GM21619 (cell line): ENCODE results near the gene NFE2L3.

ENCODE experiments used
- ATAC-seq: cut with Tn5 transposase; IDR thresholded peaks from one replicate; pipeline ENCODE4 v1.9.1; 2021; ENCODE audit not compliant: unreplicated experiment

NFE2L3 gene

DNA sequence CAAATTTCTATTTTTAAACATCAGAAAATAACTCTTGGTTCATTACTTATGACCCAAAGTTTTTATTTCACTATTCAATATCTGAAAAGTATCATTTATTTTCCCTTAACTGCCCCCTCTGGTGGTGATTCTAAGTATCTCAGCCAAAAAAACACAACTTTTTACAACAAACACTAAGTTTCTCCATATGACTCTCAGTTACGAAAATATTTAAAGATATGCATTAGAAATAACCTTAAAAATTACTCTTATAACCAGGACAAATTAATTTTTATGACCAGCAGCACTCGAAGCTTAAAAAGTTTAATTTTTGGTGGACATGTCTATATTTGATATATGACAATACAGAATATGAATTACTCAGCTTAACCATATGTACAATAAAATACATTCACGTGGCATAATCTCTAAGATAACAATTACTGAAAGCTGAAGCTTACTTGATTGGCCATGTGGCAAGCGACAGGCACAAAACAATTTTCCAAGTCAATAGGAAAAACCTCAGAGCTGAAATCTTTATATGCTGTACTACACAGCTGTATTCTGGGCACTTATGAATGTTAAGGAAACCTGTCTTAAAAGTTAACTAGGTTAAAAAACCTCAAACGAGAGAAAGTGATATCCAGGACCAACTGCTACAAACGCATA, 46.3 kb downstream of the NFE2L3 start:
- ATAC-seq, result no peak

DNA sequence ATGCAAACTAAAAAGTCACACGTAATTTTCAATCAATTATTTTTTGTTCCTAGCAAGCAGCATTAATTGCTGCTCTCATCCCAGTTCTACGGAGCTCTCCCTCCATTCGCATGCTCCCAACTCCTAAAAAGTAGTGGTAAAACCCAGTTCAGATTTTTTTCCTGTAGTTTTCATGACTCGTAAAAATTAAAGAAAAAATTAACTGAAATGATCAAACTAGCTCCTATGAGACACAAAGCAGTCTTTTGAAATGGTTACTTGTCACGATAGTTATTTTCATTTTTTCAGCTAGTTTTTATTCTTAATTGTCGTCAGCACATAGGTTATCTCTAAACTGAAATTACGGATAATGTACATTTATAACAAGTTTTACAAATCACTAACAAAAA, 46.8 kb downstream of the NFE2L3 start:
- ATAC-seq, result no peak

DNA sequence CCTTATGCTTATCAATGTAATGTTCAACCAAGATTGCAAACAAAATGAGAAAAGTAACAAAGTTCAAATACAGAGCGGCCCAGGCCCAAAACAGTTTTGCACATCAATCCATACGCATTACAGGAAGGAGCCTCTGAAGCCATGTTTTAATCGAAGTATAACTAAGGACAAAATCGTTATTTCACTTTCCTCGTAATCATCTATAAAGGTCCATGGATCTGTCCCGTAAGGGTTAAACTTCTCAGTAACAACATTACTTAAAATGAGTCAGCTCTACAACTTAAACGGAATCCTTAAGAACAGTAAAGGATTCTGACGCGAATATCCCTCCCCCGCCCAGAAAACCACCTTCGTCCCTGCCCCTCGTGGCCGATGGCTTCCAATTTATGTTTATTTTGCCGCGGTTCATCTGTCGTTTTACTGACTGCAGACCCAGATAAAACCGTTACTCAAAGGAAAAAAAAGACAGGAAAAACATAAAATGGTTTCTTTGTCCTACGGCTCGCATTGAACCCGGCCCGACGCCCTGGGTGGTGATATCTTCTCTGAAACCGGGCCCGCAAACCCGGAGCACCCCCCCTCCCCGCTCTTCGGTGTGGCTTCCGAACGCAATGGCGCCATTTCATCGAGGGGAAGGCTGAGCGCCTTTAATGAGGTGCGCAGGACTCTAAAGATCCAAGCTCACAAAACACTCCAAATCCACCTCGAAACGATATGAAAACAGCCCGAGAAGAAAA, 47.5 kb downstream of the NFE2L3 start:
- ATAC-seq, result no peak

DNA sequence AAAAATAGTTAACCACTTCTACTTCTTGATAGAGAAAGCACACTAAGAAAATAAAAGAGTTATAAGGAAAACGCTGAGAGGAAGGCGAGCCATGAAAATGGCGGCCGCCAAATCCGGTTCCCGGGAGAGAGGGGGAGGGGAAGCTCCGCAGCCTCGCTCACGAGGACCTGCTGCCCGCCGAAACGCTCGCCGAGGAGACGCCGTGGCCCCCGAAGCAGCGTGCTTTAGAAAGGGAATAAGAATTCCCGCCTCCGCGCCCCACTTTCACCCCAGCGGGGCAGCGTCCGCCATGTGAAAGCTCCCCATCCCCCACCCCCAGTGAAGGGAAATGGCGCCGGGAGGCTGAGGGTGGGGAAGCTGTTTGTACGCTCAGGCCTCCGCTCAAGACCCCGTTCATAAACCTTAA, 48.0 kb downstream of the NFE2L3 start:
- ATAC-seq, result peak; percentile 13

GRCh38 chr7:26200444-26201246, 48.6 kb downstream of the NFE2L3 start, which contains the start of gene HNRNPA2B1:
HNRNPA2B1 (minus strand) TSS chr7:26200746; CDS start chr7:26200577, 169 bp downstream.
- ATAC-seq, result peak; percentile 50

DNA sequence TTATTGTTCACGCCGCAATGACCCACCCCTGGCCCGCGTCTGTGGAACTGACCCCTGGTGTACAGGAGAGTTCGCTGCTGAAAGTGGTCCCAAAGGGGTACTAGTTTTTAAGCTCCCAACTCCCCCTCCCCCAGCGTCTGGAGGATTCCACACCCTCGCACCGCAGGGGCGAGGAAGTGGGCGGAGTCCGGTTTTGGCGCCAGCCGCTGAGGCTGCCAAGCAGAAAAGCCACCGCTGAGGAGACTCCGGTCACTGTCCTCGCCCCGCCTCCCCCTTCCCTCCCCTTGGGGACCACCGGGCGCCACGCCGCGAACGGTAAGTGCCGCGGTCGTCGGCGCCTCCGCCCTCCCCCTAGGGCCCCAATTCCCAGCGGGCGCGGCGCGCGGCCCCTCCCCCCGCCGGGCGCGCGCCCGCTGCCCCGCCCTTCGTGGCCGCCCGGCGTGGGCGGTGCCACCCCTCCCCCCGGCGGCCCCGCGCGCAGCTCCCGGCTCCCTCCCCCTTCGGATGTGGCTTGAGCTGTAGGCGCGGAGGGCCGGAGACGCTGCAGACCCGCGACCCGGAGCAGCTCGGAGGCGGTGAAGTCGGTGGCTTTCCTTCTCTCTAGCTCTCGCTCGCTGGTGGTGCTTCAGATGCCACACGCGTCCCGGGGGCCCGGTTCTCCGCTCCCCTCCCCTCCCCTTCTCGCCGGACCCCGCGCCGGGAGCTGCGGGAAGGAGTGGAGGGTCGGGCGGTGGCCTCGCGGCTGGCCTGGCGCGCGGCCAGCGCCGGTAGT, 49.4 kb downstream of the NFE2L3 start, which contains the start of gene CBX3:
Gene CBX3, plus strand, starts transcription at position 499 of the 772 bp plus-strand sequence. CDS start 1,254 bp downstream, outside the sequence.
- peak; percentile 41 for ATAC-seq

DNA sequence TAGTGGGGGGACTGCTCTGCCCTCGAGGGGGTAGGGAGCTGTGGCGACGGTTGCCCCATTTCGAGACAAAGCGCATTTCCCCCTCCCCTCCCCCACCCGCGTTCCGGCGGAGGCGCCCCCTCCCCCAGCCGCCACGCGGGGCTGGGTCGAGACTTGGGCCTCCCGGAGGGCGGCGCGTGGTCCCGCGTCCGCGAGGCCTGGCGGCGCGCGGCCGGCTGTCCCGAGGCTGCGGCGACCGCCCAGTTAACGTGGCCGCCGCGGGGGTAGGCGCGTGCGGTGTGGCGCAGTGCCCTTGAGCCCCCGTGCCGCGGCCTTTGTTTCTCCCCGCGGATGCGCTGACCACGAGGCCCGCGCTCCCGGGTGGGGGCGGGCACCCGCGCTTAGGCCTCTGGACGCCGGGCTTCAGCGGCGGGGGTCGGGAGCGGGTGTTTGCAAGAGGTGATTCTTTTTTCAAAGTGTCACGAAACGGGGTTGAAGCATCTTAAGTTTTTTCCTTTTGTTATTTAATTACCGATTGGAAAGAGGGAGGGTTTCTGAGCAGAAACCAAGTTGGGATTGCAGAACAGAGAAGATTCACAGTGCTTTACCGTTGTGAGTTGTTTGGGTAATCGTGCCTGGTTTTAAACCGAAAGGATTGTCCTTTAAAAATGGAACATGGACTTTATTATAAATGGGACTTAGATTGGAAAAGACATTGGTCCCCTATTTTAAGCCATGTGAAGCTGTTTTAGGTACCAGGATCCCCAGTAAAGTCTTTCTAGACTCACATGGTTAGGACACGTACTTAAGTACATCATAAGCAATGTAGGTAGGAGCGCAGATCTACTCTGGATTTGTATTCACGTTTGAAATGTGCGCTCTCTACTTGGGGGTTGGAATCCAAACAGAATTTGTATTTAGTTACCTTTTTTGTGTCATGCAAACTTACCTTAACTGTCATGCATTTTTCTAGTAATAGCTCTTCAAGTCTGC, 50.3 kb downstream of the NFE2L3 start:
- no peak for ATAC-seq

- no peak for ATAC-seq
These were observed 51.0 kb downstream of the NFE2L3 start for GRCh38 chr7:26203016-26203415.

DNA sequence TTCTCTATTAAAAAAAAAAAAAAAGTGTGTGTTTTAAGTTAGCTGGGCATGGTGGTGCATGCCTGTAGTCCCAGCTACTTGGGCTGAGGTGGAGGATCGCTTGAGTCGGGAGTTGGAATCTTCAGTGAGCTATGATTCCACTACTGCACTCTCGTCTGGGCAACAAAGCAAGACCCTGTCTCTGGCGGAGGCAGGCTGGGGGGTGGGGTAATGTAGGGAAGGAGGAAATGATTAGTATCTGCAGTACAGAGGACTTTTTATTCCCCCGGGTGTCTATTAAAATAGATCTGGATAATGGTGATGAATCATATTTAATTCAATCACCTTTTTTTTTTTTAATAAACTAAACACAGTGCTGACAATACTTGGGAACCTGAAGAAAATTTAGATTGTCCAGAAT, 56.0 kb downstream of the NFE2L3 start:
- ATAC-seq, result no peak

GRCh38 chr7:26212921-26213718, 61.1 kb downstream of the NFE2L3 start:
- no peak for ATAC-seq

- no peak for ATAC-seq
These were observed 62.0 kb downstream of the NFE2L3 start for GRCh38 chr7:26213807-26214515.

DNA sequence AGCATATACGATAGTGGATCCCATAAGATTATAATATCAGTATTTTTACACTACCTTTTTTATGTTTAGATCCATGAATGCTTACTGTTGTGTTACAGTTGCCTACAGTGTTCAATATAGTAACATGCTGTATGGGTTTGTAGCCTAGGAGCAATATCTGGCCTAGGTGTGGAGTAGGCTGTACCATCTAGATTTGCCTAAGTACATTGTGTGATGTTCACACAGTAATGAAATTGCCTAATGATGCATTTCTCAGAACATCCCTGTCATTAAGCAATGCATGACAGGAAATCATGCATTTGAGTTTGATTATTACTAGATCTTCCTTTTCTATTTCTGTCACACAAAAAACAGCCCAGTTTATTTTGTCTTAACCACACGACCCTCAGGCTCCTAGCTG, 64.1 kb downstream of the NFE2L3 start:
- no peak for ATAC-seq

- no peak for ATAC-seq
These were observed 72.4 kb downstream of the NFE2L3 start for GRCh38 chr7:26224359-26224758.

- ATAC-seq, result no peak
These were observed 76.0 kb downstream of the NFE2L3 start for GRCh38 chr7:26227987-26228386.

DNA sequence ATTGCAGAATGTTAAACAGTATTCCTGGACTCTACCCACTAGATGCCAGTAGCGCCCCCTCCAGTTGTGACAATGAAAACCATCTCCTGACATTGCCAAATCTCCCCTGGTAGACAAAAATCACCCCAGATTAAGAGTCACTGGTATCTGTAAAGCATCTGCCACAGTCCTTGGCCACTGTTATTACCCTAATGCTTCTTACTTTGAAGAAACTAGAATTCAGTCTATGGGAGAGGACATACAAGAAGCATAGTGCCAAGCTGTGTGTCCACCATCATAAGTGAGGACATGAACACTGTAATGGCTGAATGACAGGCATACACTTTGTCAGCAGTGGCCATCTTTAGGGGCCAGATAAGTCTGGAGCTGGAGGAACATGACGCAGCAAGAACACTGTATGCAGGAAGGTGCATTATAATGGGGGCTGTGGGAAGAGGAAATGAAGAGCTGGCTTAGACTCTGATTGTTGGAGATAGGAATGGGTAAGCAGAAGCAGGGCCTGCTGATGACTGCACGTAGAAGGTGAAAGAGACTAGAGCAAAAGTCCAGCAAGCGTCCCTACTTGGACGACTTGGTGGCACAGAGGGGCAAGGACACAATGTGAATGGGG, 82.0 kb downstream of the NFE2L3 start:
- no peak for ATAC-seq
